GM19193 (cell line): Measurements from ENCODE around the gene MARCHF2.
A peak's percentile ranks its signal among the peaks of the same experiment; 100 is the strongest.

Experiments
- POLR2A ChIP-seq: IDR thresholded peaks from 4 replicates; pipeline ENCODE4 v1.6.1; 2011; ENCODE audit not compliant: insufficient read depth, insufficient read length; ENCODE audit errors: extremely low read depth

MARCHF2 gene

GRCh38 chr19:8412783-8413628 lies at the start of gene MARCHF2:
Gene MARCHF2 (plus strand): TSS chr19:8413305. CDS start chr19:8421841, 8,536 bp downstream.
- TF ChIP-seq POLR2A = peak; percentile 55

GRCh38 chr19:8363803-8364771 lies 49.0 kb upstream of the MARCHF2 start, which contains the start of gene ANGPTL4:
Gene ANGPTL4 (plus strand): TSS chr19:8364155. CDS start chr19:8364322, 167 bp downstream.
- TF ChIP-seq POLR2A = no peak

- no peak for TF ChIP-seq POLR2A
These were observed 47.0 kb upstream of the MARCHF2 start for GRCh38 chr19:8366121-8366581.

GRCh38 chr19:8366961-8367326 lies 46.2 kb upstream of the MARCHF2 start:
- TF ChIP-seq POLR2A = no peak

GRCh38 chr19:8367327-8368001 lies 45.6 kb upstream of the MARCHF2 start:
- TF ChIP-seq POLR2A = no peak

GRCh38 chr19:8370176-8371010 lies 42.7 kb upstream of the MARCHF2 start:
- no peak for TF ChIP-seq POLR2A

- TF ChIP-seq POLR2A = no peak
These were observed 41.9 kb upstream of the MARCHF2 start for GRCh38 chr19:8371011-8371804.

GRCh38 chr19:8373867-8374813 lies 39.0 kb upstream of the MARCHF2 start:
- no peak for TF ChIP-seq POLR2A

GRCh38 chr19:8377598-8377997 lies 35.5 kb upstream of the MARCHF2 start:
- no peak for TF ChIP-seq POLR2A

GRCh38 chr19:8386990-8387389 lies 26.1 kb upstream of the MARCHF2 start:
- TF ChIP-seq POLR2A = no peak

- no peak for TF ChIP-seq POLR2A
These were observed 25.2 kb upstream of the MARCHF2 start for GRCh38 chr19:8387688-8388611.
